MM.1S (cell line): Measurements from ENCODE around the gene NRG2.

ENCODE experiments used
- DNase-seq: peaks from one replicate; pipeline ENCODE4 v3.0.0-alpha.2; 2015
- H2AFZ ChIP-seq: fragments of 300-600 bp; sonication (generic); 2 replicates; pipeline ENCODE4 v1.6.0; 2016; ENCODE audit warnings: antibody characterized with exemption, low read length
- H3F3A ChIP-seq: fragments of 300-600 bp; sonication (generic); 2 replicates; pipeline ENCODE4 v1.6.1; 2016; ENCODE audit warnings: mild to moderate bottlenecking, antibody characterized with exemption, low read length, moderate library complexity, mixed read lengths; ENCODE audit not compliant: insufficient read depth
- H3K27ac ChIP-seq: fragments of 300-600 bp; sonication (generic); 2 replicates; pipeline ENCODE4 v1.5.1; 2016; ENCODE audit warnings: mild to moderate bottlenecking, low read length
- H3K27me3 ChIP-seq: fragments of 300-600 bp; sonication (generic); replicated peaks from 2 replicates; pipeline ENCODE4 v1.6.0; 2016; ENCODE audit warnings: low read length; ENCODE audit not compliant: insufficient read depth
- H3K36me3 ChIP-seq: fragments of 300-600 bp; sonication (generic); replicated peaks from 2 replicates; pipeline ENCODE4 v1.6.1; 2016; ENCODE audit warnings: mild to moderate bottlenecking, low read length, mixed read lengths; ENCODE audit not compliant: insufficient read depth
- H3K4me1 ChIP-seq: fragments of 300-600 bp; sonication (generic); 2 replicates; pipeline ENCODE4 v1.6.1; 2016; ENCODE audit warnings: low read length, mixed read lengths
- H3K4me2 ChIP-seq: fragments of 300-600 bp; sonication (generic); 2 replicates; pipeline ENCODE4 v1.6.0; 2016; ENCODE audit warnings: low read depth, low read length
- H3K4me3 ChIP-seq: fragments of 300-600 bp; sonication (generic); 2 replicates; pipeline ENCODE4 v1.5.1; 2016; ENCODE audit warnings: low read length, mixed read lengths
- H3K79me2 ChIP-seq: fragments of 300-600 bp; sonication (generic); 2 replicates; pipeline ENCODE4 v1.6.1; 2016; ENCODE audit warnings: mixed run types, low read length, mixed read lengths
- H3K9ac ChIP-seq: fragments of 300-600 bp; sonication (generic); 2 replicates; pipeline ENCODE4 v1.6.1; 2016; ENCODE audit warnings: low read length, mixed read lengths
- H3K9me2 ChIP-seq: fragments of 300-600 bp; sonication (generic); replicated peaks from 2 replicates; pipeline ENCODE4 v1.6.1; 2016; ENCODE audit warnings: mild to moderate bottlenecking, low read length, mixed read lengths; ENCODE audit not compliant: insufficient read depth
- H3K9me3 ChIP-seq: fragments of 300-600 bp; sonication (generic); replicated peaks from 2 replicates; pipeline ENCODE4 v1.6.1; 2016; ENCODE audit warnings: mild to moderate bottlenecking, low read length, mixed read lengths; ENCODE audit not compliant: insufficient read depth
- H4K20me1 ChIP-seq: fragments of 300-600 bp; sonication (generic); 2 replicates; pipeline ENCODE4 v1.6.1; 2016; ENCODE audit warnings: mild to moderate bottlenecking, low read length, moderate library complexity, mixed read lengths; ENCODE audit not compliant: insufficient read depth
- CTCF ChIP-seq: fragments of 300-600 bp; sonication (generic); IDR thresholded peaks from 2 replicates; pipeline ENCODE4 v1.5.1; 2016; ENCODE audit warnings: antibody characterized with exemption, low read length, mixed read lengths
- EZH2 ChIP-seq: fragments of 300-600 bp; sonication (generic); optimal IDR thresholded peaks from 2 replicates; pipeline ENCODE3; 2017; ENCODE audit warnings: low read depth, mild to moderate bottlenecking, antibody characterized with exemption, low read length, mixed read lengths
- EZH2phosphoT487 ChIP-seq: fragments of 300-600 bp; sonication (generic); IDR thresholded peaks from 2 replicates; pipeline ENCODE4 v1.6.1; 2018; ENCODE audit warnings: antibody characterized with exemption, low read length

NRG2 gene

GRCh38 chr5:139847790-139848507, 195.2 kb downstream of the NRG2 start:
- Histone ChIP-seq H3K4me1 (no peaks in the 10 kb centered on the region), H4K20me1 (no peaks in the 10 kb centered on the region), H2AFZ (no peak overlapping the region), H3K27me3 (peaks cover 42% of the 10 kb centered on the region), H3K9me2 (no peaks in the 10 kb centered on the region), H3K36me3 (no peaks in the 10 kb centered on the region), H3F3A (no peaks in the 10 kb centered on the region), H3K4me3 (no peak overlapping the region), H3K4me2 (peak overlapping the region; percentile 54; the same call in 1 of the 2 replicates), H3K9me3 (no peaks in the 10 kb centered on the region), H3K79me2 (no peaks in the 10 kb centered on the region), H3K9ac (no peak overlapping the region), H3K27ac (no peak overlapping the region)
- peak; percentile 38 for DNase-seq
- TF ChIP-seq EZH2phosphoT487: no peak
- TF ChIP-seq CTCF: no peak
- TF ChIP-seq EZH2: no peak

- H4K20me1 ChIP-seq: no peaks in the 10 kb centered on the region
- H3K4me1 ChIP-seq: no peaks in the 10 kb centered on the region
- H3K27me3 ChIP-seq: peaks cover 49% of the 10 kb centered on the region
- TF ChIP-seq EZH2phosphoT487 (no peak), CTCF (no peak), EZH2 (no peak)
- H3K4me3 ChIP-seq: no peak overlapping the region
- no peaks in the 10 kb centered on the region for H3K36me3 ChIP-seq
- H3K27ac ChIP-seq: no peak overlapping the region
- DNase-seq: no peak
- no peaks in the 10 kb centered on the region for H3F3A ChIP-seq
- no peak overlapping the region for H3K4me2 ChIP-seq
- no peaks in the 10 kb centered on the region for H3K79me2 ChIP-seq
- no peaks in the 10 kb centered on the region for H3K9me3 ChIP-seq
- H3K9me2 ChIP-seq: no peaks in the 10 kb centered on the region
- no peak overlapping the region for H2AFZ ChIP-seq
- H3K9ac ChIP-seq: no peak overlapping the region
These were observed 196.0 kb downstream of the NRG2 start for GRCh38 chr5:139847091-139847490.

- H3F3A ChIP-seq: no peaks in the 10 kb centered on the region
- no peak for TF ChIP-seq CTCF
- no peak for TF ChIP-seq EZH2phosphoT487
- TF ChIP-seq EZH2: no peak
- no peak overlapping the region for H2AFZ ChIP-seq
- peaks cover 53% of the 10 kb centered on the region for H3K27me3 ChIP-seq
- no peaks in the 10 kb centered on the region for H4K20me1 ChIP-seq
- H3K27ac ChIP-seq: no peak overlapping the region
- no peaks in the 10 kb centered on the region for H3K4me1 ChIP-seq
- H3K4me3 ChIP-seq: no peak overlapping the region
- no peaks in the 10 kb centered on the region for H3K9me3 ChIP-seq
- H3K9ac ChIP-seq: no peak overlapping the region
- no peak overlapping the region for H3K4me2 ChIP-seq
- no peak for DNase-seq
- no peaks in the 10 kb centered on the region for H3K79me2 ChIP-seq
- no peaks in the 10 kb centered on the region for H3K36me3 ChIP-seq
- no peaks in the 10 kb centered on the region for H3K9me2 ChIP-seq
These were observed 197.0 kb downstream of the NRG2 start for GRCh38 chr5:139845846-139846681.
